Pulmonary artery endothelial cell (primary cell): ENCODE data around the gene CDC5L. TPM values are rescaled to one million over a fixed set of nuclear protein-coding genes. Genes with fewer than 3 reads are reported as not detected.
"Not testable (repeated sequence)": the region's sequence is repeated elsewhere in the genome, so short reads cannot be mapped to it uniquely, and the experiment has no call there.

Experiments
- DNase-seq: peaks from one replicate; pipeline ENCODE4 v3.0.0-alpha.2; 2011; ENCODE audit warnings: low read depth, low spot score
- total RNA-seq: library from RNA; depleted of rRNA; stranded (reverse); fragments of >200 nt; gene quantifications from 2 replicates; pipeline ENCODE4 v1.2.3, GENCODE V29; 2014

CDC5L gene
- 21.1 and 28.5 TPM in 2 replicates for total RNA-seq

GRCh38 chr6:44387346-44388134 is at the start of gene CDC5L:
Gene CDC5L (plus strand): TSS chr6:44387706. CDS start chr6:44387824, 118 bp downstream.
- peak; percentile 98 for DNase-seq

DNA sequence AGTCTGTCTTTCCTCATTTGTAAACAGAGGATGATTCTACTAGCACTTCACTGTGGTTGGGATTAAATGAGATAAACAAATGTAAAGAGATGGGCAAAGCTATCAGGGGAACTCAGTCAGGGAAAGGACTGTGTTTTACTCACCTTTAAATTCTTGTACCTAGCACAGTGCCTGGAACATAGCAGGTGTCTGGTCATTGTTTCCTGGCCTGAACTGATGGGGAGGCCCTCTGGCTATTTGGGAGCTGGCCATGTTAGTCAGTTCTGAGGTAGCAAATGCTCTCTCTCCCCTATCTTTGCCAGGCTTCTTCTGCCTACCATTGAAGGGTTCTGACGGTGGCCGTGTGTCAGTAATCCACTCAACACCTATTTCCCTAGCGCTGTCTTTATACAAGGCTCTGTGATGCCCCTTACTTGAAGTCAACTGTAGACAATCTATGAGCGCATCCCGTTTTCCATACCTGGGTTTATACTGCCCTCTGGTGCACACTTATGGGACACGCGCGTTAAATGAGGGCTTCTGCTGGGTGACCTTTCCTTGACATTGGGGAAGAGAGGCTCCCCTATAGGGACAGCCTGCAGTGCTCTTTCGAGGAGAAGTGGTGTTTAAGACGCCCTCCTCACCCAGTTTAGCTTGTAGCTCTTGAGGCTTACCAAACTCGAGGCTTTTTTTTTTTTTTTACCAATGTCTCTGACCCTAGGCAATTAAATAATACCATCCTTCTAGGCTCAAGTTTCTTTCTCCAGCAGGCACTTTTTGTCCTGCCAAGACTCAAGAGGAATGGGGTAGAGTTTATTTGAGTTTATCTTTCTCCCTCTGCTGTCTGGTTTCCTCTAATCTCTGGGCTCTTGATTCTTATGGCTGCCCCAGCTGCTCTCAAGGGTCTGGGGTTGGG is 49.0 kb upstream of the CDC5L start:
- DNase-seq, result peak; percentile 24

GRCh38 chr6:44339301-44339700 is 48.2 kb upstream of the CDC5L start:
- no peak for DNase-seq

GRCh38 chr6:44339763-44340625 is 47.5 kb upstream of the CDC5L start:
- DNase-seq, result no peak

- no peak for DNase-seq
These were observed 46.2 kb upstream of the CDC5L start for GRCh38 chr6:44341095-44341890.

DNA sequence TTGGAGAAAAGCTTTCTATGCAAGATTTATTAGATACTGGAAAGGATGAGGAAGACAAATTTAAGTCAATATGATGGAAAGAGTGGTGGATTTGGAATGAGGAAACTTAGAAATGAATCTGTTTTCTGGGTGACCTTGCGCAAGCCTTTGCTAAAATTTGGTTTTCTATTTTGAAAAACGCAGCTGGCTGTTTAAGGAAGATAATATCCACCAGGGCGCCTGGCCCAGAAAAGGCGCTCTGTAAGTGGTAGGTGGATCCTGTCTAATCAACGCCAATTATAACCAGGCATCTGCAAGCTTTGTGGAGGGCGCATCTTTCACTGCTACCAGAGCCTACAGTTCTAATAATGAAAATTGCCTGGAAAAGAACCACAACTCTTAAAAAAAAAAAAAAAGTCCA is 45.5 kb upstream of the CDC5L start:
- DNase-seq, result no peak

GRCh38 chr6:44342489-44342888 is 45.0 kb upstream of the CDC5L start, which contains the start of gene SPATS1:
Gene SPATS1 (plus strand): TSS chr6:44342650. CDS start chr6:44343096, 446 bp downstream.
- DNase-seq, result no peak

GRCh38 chr6:44346818-44347217 is 40.7 kb upstream of the CDC5L start:
- DNase-seq, result not testable (repeated sequence)

GRCh38 chr6:44349904-44350649 is 37.4 kb upstream of the CDC5L start:
- no peak for DNase-seq

DNA sequence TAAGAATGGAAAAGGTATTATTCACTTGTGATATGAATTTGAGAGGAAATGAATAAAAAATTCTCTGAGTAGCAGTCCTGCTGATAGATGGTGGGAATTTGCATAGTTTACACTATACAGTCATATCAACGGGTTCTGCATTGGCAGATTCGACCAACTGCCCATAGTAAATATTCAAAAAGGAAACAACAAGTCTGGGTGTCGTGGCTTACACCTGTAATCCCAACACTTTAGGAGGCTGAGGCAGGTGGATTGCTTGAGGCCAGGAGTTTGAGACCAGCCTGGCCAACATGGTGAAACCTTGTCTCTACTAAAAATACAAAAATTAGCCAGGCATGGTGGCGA is 36.9 kb upstream of the CDC5L start:
- not testable (repeated sequence) for DNase-seq

GRCh38 chr6:44352259-44352658 is 35.2 kb upstream of the CDC5L start:
- DNase-seq, result no peak

GRCh38 chr6:44353336-44353735 is 34.2 kb upstream of the CDC5L start:
- DNase-seq, result no peak

- DNase-seq, result no peak
These were observed 31.9 kb upstream of the CDC5L start for GRCh38 chr6:44355640-44356039.

- no peak for DNase-seq
These were observed 31.0 kb upstream of the CDC5L start for GRCh38 chr6:44356487-44356886.

GRCh38 chr6:44359973-44360372 is 27.5 kb upstream of the CDC5L start:
- no peak for DNase-seq

- DNase-seq, result no peak
These were observed 25.6 kb upstream of the CDC5L start for GRCh38 chr6:44361947-44362346.

DNA sequence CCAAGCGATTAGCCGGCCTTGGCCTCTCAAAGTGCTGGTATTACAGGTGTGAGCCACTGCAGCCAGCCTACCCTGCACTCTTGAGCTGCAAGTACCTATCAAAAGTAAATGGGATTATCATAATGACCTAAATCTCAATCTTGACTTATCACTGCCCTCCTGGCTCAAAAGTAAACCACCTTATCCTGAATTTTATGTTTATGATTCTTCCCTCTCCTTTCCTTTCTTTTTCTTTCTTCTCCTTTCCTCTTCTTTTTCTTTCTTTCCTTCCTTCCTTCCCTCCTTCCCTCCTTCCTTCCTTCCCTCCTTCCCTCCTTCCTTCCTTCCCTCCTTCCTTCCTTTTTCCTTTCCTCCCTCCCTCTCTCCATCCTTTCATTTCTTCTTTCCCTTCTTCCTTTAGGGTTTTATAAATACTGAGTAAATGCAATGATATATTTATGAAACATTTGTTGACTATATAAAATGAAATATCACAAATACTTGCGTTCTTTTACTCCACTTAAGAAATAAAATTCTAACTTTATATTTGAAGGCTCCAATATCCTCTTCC is 24.1 kb upstream of the CDC5L start:
- no peak for DNase-seq

DNA sequence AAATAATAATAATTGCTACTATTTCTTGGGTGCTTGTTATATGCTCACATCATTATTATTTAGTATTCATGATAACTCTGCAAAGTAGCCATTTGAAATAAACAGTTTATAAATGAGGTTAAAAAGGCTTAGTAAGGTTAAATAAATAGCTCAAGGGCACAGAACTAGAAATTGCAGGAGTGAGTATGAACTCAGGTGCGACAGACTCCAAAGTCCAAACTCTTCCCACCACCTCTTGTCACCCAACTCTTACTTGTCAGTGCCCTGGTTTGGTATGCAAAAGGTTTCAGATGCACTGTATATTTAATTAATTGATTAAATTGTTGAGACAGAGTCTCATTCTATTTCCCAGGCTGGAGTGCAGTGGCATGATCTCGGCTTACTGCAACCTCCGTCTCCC is 20.7 kb upstream of the CDC5L start:
- DNase-seq, result no peak

- no peak for DNase-seq
These were observed 19.8 kb upstream of the CDC5L start for GRCh38 chr6:44367681-44368080.

GRCh38 chr6:44373051-44373450 is 14.5 kb upstream of the CDC5L start:
- DNase-seq, result no peak
